NCI-H2227 treated with DMSO at 0.1 percent for 48 hours (cell line): Measurements from ENCODE around the gene PTPRJ.

Source experiments
- DNase-seq: peaks from one replicate; lab custom pipeline; 2025; lab: John Stamatoyannopoulos, UW

The PTPRJ gene

DNA sequence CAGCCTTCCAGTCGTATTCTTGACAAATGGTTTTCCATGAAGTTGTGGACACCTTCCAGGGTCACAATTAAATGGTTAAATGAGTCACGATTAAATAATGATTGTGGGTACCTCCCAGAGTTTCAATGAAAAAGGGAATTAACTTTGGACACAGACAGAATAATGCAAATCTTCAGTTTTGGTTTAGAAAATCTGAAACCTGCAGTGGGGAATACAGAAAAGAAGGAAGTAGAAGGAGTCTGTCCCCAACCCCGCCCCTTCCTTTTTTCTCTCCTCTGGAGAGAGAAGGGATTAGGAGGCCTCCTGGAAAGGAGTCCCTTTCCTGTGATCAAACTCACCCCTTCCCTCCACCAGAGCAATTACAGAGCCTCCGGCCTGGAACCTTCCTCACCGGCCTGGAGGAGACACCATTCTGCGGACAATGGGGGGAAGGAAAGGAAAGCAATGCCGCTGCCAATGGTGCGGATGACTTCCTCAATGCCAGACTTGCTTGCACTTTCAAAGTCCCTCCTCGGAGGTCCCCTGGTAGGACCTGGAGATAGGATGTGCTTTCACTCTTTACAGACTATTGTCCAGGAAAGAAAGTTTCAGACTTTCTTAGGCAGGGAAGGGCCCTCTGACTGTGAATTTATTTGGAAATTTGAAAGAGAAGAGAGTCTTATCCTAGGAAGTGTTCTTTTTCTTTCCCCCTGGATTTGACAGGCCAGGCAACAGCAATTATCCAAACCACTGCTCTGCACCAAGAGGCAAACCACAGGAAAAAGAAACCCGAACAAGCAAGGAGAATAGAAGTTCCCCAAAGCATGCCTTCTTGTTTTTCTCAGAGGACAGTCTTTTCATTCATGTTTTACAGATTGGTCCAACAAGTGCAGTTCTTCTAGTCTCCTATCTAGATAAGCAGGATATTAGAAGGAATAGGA is 86.8 kb downstream of the PTPRJ start:
- DNase-seq: no peak

DNA sequence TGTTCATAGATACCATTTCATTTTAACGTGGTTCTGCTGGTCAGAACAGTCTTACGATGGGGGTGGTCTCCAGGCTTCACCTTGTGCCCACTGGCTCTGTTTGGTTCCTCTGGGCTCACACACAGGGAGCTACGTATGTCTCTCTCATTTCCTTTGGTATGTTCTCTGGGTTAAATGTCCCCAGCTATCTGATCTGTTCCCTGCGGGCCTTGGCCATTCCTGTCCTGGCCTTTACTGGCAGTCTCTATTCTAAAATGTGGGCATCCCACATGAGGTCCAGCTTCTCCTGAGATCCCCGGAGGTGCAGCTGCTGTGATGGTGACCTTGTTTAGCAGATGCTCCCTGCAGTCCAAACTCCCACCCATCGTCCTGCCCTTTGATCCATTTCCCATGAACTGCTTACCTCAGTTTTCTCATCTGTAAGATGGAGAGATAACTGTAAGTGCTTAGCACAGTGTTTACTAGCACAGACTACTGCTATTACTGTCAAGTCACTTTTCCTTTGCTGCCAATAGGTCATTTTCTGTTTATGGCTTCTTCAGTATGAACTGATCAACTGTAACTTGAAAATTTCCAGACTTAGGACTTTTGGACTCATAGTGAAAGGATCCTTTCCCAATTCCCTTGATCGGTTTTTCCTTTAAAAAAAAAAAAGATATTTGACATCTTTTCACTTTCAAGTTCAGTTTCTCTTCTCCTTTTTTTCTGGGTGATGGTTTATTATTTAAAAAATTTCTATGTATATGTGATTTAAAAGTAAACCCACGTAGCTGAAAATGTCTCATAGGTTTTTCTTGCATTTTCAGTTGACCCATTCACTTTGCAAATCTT is 92.9 kb downstream of the PTPRJ start:
- no peak for DNase-seq

GRCh38 chr11:48074425-48075181 is 94.2 kb downstream of the PTPRJ start:
- no peak for DNase-seq

- DNase-seq: no peak
Measured at GRCh38 chr11:48075637-48076036, 95.3 kb downstream of the PTPRJ start.

GRCh38 chr11:48077251-48077650 is 96.9 kb downstream of the PTPRJ start:
- DNase-seq: no peak

DNA sequence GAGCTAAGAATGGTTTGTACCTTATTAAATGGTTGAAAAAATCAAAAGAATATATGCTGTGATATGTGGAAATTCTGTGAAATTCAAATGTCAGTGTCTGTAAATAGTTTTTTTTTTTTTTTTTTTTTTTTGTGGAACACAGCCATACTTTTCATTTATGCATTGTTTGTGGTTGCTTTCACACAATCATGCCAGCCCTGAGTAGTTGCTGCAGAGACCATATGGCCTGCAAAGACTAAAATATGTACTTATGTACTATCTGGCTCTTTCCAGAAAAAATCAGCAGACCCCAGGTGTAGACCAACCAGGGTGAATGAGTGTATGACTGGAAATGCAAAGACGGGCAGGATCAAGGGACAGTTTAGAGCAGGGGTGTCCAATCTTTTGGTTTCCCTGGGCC is 98.3 kb downstream of the PTPRJ start:
- no peak for DNase-seq

DNA sequence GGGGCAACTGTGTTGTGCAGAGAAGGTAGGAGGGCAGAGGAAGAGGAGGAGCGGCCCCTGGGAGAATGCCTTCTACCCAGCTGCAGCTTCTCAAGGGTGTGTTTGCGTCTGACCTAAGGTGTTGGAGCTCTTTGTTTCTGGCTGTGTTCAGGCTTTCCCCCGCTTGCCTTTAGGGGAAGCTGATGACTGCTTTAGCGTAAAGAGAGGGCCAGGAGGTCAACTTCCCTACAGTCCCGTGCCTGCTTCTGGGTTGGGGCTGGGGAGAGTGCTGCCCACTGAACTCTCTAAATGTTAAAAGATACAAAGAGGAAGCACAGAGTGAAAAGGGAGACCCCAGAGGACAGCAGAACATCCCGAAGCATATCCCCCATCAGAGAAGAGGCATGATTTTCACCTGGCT is 99.2 kb downstream of the PTPRJ start:
- DNase-seq: no peak

GRCh38 chr11:48080301-48080861 is 100.0 kb downstream of the PTPRJ start:
- no peak for DNase-seq

DNA sequence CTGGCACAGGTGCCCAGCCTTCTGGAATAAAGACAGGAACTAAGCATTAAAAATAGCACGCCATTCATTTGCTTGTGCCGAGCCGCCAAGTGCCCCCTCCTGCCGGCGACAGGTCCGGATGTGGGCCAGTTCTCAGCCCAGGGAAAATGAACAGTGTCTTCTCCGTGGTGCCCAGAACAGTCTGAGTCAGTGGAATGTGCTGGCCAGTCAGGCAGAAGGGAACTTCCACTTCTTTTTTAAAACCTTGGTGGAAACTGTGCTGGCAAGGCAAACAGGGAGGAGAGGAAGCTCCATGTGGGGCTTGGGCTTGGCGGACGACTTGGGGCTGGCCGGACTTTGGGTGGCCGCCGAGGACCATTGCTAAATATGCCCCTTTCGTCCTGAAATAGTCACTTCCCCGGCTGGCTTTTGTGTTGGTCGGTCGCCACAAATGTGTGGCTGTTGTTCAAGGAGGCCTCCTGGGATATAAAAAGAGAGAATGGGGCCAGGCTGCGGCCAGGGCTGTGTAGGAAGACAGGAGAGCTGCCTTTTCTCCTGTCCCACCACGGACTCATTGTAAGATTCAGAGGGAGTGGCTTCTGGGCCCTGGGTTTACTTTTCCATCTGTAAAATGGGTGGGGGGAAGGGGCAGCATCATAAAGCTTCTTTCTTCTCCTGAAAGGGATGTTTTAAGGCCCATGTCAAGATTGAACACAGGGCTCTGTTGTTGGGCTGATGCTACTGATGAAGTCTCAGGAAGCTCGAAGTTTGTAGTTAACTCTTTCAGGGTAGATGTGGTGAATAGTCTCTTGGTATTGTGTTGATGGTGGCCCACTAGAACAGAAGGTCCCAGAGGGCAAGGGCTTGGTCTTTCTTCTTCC is 101.0 kb downstream of the PTPRJ start:
- DNase-seq: no peak

GRCh38 chr11:48082771-48083170 is 102.4 kb downstream of the PTPRJ start:
- DNase-seq: no peak

DNA sequence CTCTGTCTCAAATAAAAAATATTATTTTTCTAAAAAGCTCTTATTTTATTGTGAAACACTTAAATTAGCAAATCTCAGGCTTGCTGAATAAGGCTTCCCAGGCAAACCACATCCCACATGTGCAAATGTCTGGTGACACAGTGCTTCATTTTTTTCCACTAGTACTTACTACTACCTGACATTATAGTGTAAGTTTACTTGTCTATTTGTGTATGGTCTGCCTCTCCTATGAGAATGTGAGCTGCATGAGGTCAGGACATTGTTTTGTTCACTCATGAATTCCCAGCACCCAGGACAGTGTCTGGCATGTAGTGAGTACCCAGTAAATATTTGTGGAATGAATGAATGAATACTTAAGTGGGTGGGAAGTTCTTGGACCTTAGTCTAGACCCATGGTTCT is 103.1 kb downstream of the PTPRJ start:
- DNase-seq: no peak

GRCh38 chr11:48085688-48086087 is 105.3 kb downstream of the PTPRJ start:
- DNase-seq: no peak

- DNase-seq: no peak
Measured at GRCh38 chr11:48087422-48087821, 107.1 kb downstream of the PTPRJ start.

GRCh38 chr11:48087974-48088681 is 107.8 kb downstream of the PTPRJ start:
- no peak for DNase-seq

- DNase-seq: no peak
Measured at GRCh38 chr11:48088682-48089050, 108.3 kb downstream of the PTPRJ start.

GRCh38 chr11:48090174-48090573 is 109.8 kb downstream of the PTPRJ start:
- no peak for DNase-seq

- DNase-seq: no peak
Measured at GRCh38 chr11:48091426-48092102, 111.2 kb downstream of the PTPRJ start.

DNA sequence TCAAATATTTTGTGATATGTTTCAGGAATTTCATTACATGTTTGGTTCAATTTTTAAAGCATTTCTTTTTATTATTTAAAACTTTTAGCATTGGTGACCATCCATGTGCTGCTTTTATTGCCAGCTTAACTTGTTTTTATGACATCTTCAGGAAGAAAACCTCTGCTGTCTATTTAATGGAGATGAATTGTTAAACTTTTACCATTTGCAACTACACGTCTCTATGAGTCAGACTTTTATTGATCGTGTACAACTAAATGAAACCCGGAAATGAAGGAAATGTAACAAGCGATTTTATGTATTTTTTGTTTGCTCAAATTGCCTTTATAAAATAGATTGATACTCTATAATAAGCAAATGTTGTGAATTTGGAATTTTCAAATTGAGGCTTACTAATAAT is 113.0 kb downstream of the PTPRJ start:
- DNase-seq: no peak

GRCh38 chr11:48093795-48094642 is 113.7 kb downstream of the PTPRJ start:
- DNase-seq: peak; percentile 84
